HCT116 (cell line): Measurements from ENCODE around the gene TTC23. TPM values are rescaled to one million over a fixed set of nuclear protein-coding genes. Genes with fewer than 3 reads are reported as not detected.

ENCODE experiments used
- ATAC-seq: fragments of 200-7000 bp; cut with Tn5 transposase; 2 replicates; pipeline ENCODE4 v1.9.1; 2020; ENCODE audit warnings: mild to moderate bottlenecking, moderate library complexity
- BruUV-seq: library from RNA; stranded (reverse); fragments of 400-500 nt; replicated peaks from 2 replicates; lab custom pipeline; 2021; lab: Mats Ljungman, UMichigan
- CTCF ChIA-PET: fragments of 300-600 bp; sonication (Branson Sonifier 250); formaldehyde crosslinking; loops from one replicate; lab custom pipeline; 2021; ENCODE audit warnings: antibody characterized with exemption; lab: Charles Lee
- POLR2A ChIA-PET: fragments of 300-600, 350-600 bp; sonication (Branson Sonifier 250); formaldehyde crosslinking; loops from one replicate; lab custom pipeline; 2021; ENCODE audit warnings: antibody characterized with exemption; lab: Charles Lee
- RAD21 ChIA-PET, 2 experiments: fragments of 300-600 bp; sonication (Branson Sonifier 250); formaldehyde crosslinking; loops; one replicate each; lab custom pipeline; 2023; ENCODE audit warnings: low total read pairs in 2 of 2; ENCODE audit not compliant: uncharacterized antibody in 2 of 2, unreplicated experiment in 2 of 2, low non-redundant PET in 1 of 2; lab: Charles Lee
- DNase-seq: peaks from one replicate; pipeline ENCODE4 v3.0.0-alpha.2; 2010; ENCODE audit warnings: low read depth, low spot score
- H2AFZ ChIP-seq: fragments of 200-600 bp; shearing (Covaris generic), sonication (generic); 2 replicates; pipeline ENCODE4 v1.6.1; 2017; ENCODE audit warnings: low read depth, mixed run types, mixed read lengths, antibody characterized with exemption, low read length; ENCODE audit not compliant: poor library complexity, severe bottlenecking
- H3K27ac ChIP-seq: 2 replicates; pipeline ENCODE4 v1.5.1; 2012; ENCODE audit warnings: low read depth, low read length
- H3K27me3 ChIP-seq: fragments of 200-600 bp; sonication (generic); 2 replicates; pipeline ENCODE4 v1.6.1; 2016; ENCODE audit warnings: mixed run types, low read length, mixed read lengths; ENCODE audit not compliant: insufficient read depth
- H3K36me3 ChIP-seq, 2 experiments: fragments of 200-500 bp in 1 of 2; fragments of 200-600 bp in 1 of 2; sonication (Bioruptor generic) in 1 of 2; sonication (generic) in 1 of 2; 2 replicates each; pipeline versions ENCODE4 v1.5.1 to v1.6.1; 2014 to 2016; ENCODE audit warnings: low read length in 2 of 2, inconsistent platforms in 1 of 2, mixed read lengths in 1 of 2, mixed run types in 1 of 2; ENCODE audit not compliant: insufficient read depth in 2 of 2, control insufficient read depth in 1 of 2
- H3K4me1 ChIP-seq, 2 experiments: fragments of 200-600 bp in 1 of 2; sonication (generic) in 1 of 2; 2 replicates each; pipeline versions ENCODE4 v1.5.1 to v1.6.1; 2012 to 2017; ENCODE audit warnings: low read length in 2 of 2, inconsistent platforms in 1 of 2, mild to moderate bottlenecking in 1 of 2, mixed read lengths in 1 of 2, mixed run types in 1 of 2, moderate library complexity in 1 of 2; ENCODE audit not compliant: insufficient read depth in 2 of 2, control insufficient read depth in 1 of 2
- H3K4me2 ChIP-seq: fragments of 200-600 bp; sonication (generic); 2 replicates; pipeline ENCODE4 v1.6.1; 2017; ENCODE audit warnings: mixed run types, low read length, mixed read lengths
- H3K4me3 ChIP-seq, 2 experiments: fragments of 200-600 bp in 1 of 2; sonication (generic) in 1 of 2; replicated peaks in 1 of 2; 2 replicates each; pipeline ENCODE4 v1.5.1; 2011 to 2016; ENCODE audit warnings: low read length in 2 of 2, control low read depth in 1 of 2, low read depth in 1 of 2, mild to moderate bottlenecking in 1 of 2, mixed read lengths in 1 of 2, mixed run types in 1 of 2
- H3K79me2 ChIP-seq: fragments of 200-600 bp; sonication (generic); 2 replicates; pipeline ENCODE4 v1.6.1; 2017; ENCODE audit warnings: mild to moderate bottlenecking, mixed run types, low read length, moderate library complexity, mixed read lengths; ENCODE audit not compliant: insufficient read depth
- H3K9ac ChIP-seq: fragments of 200-600 bp; sonication (generic); 2 replicates; pipeline ENCODE4 v1.6.1; 2016; ENCODE audit warnings: low read length, mixed read lengths
- H3K9me2 ChIP-seq: fragments of 200-600 bp; sonication (generic), shearing (Covaris generic); 2 replicates; pipeline ENCODE4 v1.6.1; 2017; ENCODE audit warnings: mixed run types, mild to moderate bottlenecking, moderate library complexity; ENCODE audit not compliant: insufficient read depth
- H3K9me3 ChIP-seq, 2 experiments: fragments of 200-500 bp in 1 of 2; fragments of 200-600 bp in 1 of 2; sonication (Bioruptor generic) in 1 of 2; sonication (generic) in 1 of 2; 2 replicates each; pipeline ENCODE4 v1.6.1; 2014 to 2017; ENCODE audit warnings: low read length in 2 of 2, mixed read lengths in 2 of 2, inconsistent platforms in 1 of 2, low read depth in 1 of 2, mild to moderate bottlenecking in 1 of 2, mixed run types in 1 of 2, moderate library complexity in 1 of 2; ENCODE audit not compliant: control insufficient read depth in 1 of 2, insufficient read depth in 1 of 2
- H4K20me1 ChIP-seq: fragments of 200-600 bp; sonication (generic), shearing (Covaris generic); 2 replicates; pipeline ENCODE4 v1.6.1; 2017; ENCODE audit warnings: mixed run types, mild to moderate bottlenecking, moderate library complexity; ENCODE audit not compliant: insufficient read depth
- CBX3 ChIP-seq: IDR thresholded peaks from 2 replicates; pipeline ENCODE4 v1.6.1; 2012; ENCODE audit warnings: low read depth
- CEBPB ChIP-seq: IDR thresholded peaks from 2 replicates; pipeline ENCODE4 v1.6.1; 2012; ENCODE audit warnings: low read depth
- CTCF ChIP-seq, 3 experiments: fragments of 200-600 bp in 1 of 3; sonication (generic) in 1 of 3; IDR thresholded peaks in 2 of 3; conservative IDR thresholded peaks in 1 of 3; 2 replicates each; pipeline ENCODE4 v1.5.1; 2012 to 2017; ENCODE audit warnings: low read depth in 2 of 3, low read length in 2 of 3, antibody characterized with exemption in 1 of 3, borderline replicate concordance in 1 of 3, control low read depth in 1 of 3, mild to moderate bottlenecking in 1 of 3, mixed read lengths in 1 of 3, mixed run types in 1 of 3, moderate library complexity in 1 of 3; ENCODE audit not compliant: insufficient read depth in 1 of 3
- ELF1 ChIP-seq: IDR thresholded peaks from 2 replicates; pipeline ENCODE4 v1.6.1; 2012; ENCODE audit warnings: low read depth, borderline replicate concordance
- EZH2 ChIP-seq: fragments of 200-600 bp; sonication (generic); IDR thresholded peaks from 2 replicates; pipeline ENCODE4 v1.6.1; 2017; ENCODE audit warnings: antibody characterized with exemption, mixed run types
- JUND ChIP-seq: IDR thresholded peaks from 2 replicates; pipeline ENCODE4 v1.6.1; 2012
- POLR2AphosphoS5 ChIP-seq: IDR thresholded peaks from 2 replicates; pipeline ENCODE4 v1.6.1; 2011; ENCODE audit warnings: mild to moderate bottlenecking, low read depth, low read length, moderate library complexity
- RAD21 ChIP-seq: IDR thresholded peaks from 2 replicates; pipeline ENCODE4 v1.6.1; 2012; ENCODE audit warnings: low read depth, mild to moderate bottlenecking
- SIN3A ChIP-seq: IDR thresholded peaks from 2 replicates; pipeline ENCODE4 v1.6.1; 2012; ENCODE audit warnings: low read depth
- SP1 ChIP-seq: IDR thresholded peaks from 2 replicates; pipeline ENCODE4 v1.6.1; 2012; ENCODE audit warnings: low read depth
- TCF7L2 ChIP-seq: IDR thresholded peaks from 2 replicates; pipeline ENCODE4 v1.7.0; 2011; ENCODE audit warnings: borderline replicate concordance, inconsistent platforms; ENCODE audit not compliant: insufficient read depth, insufficient read length; ENCODE audit errors: extremely low read depth
- ZBTB33 ChIP-seq: IDR thresholded peaks from 2 replicates; pipeline ENCODE4 v1.6.1; 2011; ENCODE audit warnings: mild to moderate bottlenecking, low read length, moderate library complexity; ENCODE audit not compliant: insufficient replicate concordance; ENCODE audit errors: extremely low read depth
- ZNF274 ChIP-seq: fragments of 200-500 bp; sonication (Bioruptor generic); IDR thresholded peaks from 2 replicates; pipeline ENCODE4 v1.6.1; 2014; ENCODE audit warnings: mild to moderate bottlenecking, low read depth, low read length, inconsistent platforms
- intact Hi-C: fragments of 100-400 bp; cut with micrococcal nuclease; formaldehyde crosslinking; loops from 2 replicates; pipeline ENCODE4 v1.10.0; 2022
- total RNA-seq: library from RNA; stranded (reverse); gene quantifications from one replicate; pipeline ENCODE4 v1.2.1, GENCODE V29; 2021; ENCODE audit not compliant: unreplicated experiment
- TF ChIP-seq, protein P1 (sequence below): IDR thresholded peaks from 2 replicates; pipeline ENCODE4 v1.6.1; 2012; ENCODE audit warnings: low read depth
- TF ChIP-seq, protein P2 (sequence below): IDR thresholded peaks from 2 replicates; pipeline ENCODE4 v1.6.1; 2012

Gene TTC23
- total RNA-seq, 1 experiment from 2014 or later, result 10.2 TPM

- no peaks in the 10 kb centered on the region for H3K79me2 ChIP-seq
- no peaks in the 10 kb centered on the region for H3K36me3 ChIP-seq
- peaks cover 0 to 12% of the 10 kb centered on the region in 2 experiments; a peak in 3 of 4 replicates for H3K4me1 ChIP-seq
- RAD21 ChIA-PET, result no interaction called here
- DNase-seq, result no peak
- intact Hi-C loops, result no loop called here
- no peak overlapping the region for H2AFZ ChIP-seq
- H3K4me2 ChIP-seq, result no peak overlapping the region
- TF ChIP-seq CBX3 (no peak), CEBPB (no peak), CTCF (IDR thresholded peaks at IDR 0.05 in 2 of 3, conservative IDR thresholded peaks at IDR 0.05 in 1 of 3; ENCODE audit: borderline replicate concordance in 1 of 3, insufficient read depth in 1 of 3, low read depth in 2 of 3, low read length in 2 of 3) (no peak), RAD21 (no peak), JUND (no peak), ZNF274 (no peak), ZBTB33 (no peak), TCF7L2 (no peak), SIN3A (no peak), SP1 (no peak), EZH2 (no peak), POLR2AphosphoS5 (no peak), ELF1 (no peak)
- TF ChIP-seq, protein P1, sequence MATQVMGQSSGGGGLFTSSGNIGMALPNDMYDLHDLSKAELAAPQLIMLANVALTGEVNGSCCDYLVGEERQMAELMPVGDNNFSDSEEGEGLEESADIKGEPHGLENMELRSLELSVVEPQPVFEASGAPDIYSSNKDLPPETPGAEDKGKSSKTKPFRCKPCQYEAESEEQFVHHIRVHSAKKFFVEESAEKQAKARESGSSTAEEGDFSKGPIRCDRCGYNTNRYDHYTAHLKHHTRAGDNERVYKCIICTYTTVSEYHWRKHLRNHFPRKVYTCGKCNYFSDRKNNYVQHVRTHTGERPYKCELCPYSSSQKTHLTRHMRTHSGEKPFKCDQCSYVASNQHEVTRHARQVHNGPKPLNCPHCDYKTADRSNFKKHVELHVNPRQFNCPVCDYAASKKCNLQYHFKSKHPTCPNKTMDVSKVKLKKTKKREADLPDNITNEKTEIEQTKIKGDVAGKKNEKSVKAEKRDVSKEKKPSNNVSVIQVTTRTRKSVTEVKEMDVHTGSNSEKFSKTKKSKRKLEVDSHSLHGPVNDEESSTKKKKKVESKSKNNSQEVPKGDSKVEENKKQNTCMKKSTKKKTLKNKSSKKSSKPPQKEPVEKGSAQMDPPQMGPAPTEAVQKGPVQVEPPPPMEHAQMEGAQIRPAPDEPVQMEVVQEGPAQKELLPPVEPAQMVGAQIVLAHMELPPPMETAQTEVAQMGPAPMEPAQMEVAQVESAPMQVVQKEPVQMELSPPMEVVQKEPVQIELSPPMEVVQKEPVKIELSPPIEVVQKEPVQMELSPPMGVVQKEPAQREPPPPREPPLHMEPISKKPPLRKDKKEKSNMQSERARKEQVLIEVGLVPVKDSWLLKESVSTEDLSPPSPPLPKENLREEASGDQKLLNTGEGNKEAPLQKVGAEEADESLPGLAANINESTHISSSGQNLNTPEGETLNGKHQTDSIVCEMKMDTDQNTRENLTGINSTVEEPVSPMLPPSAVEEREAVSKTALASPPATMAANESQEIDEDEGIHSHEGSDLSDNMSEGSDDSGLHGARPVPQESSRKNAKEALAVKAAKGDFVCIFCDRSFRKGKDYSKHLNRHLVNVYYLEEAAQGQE, result no peak
- TF ChIP-seq, protein P2, sequence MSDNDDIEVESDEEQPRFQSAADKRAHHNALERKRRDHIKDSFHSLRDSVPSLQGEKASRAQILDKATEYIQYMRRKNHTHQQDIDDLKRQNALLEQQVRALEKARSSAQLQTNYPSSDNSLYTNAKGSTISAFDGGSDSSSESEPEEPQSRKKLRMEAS, result no peak
- TF ChIP-seq, all 23 proteins: peak for 0
- no peak overlapping the region for H3K4me3 ChIP-seq
- POLR2A ChIA-PET, result no interaction called here
- no peak overlapping the region for H3K27ac ChIP-seq
- no peak overlapping the region for H3K9ac ChIP-seq
- H4K20me1 ChIP-seq, result no peaks in the 10 kb centered on the region
- no peaks in the 10 kb centered on the region for H3K9me2 ChIP-seq
- BruUV-seq, result no TSS peak
- CTCF ChIA-PET, result no interaction called here
- no peaks in the 10 kb centered on the region for H3K27me3 ChIP-seq
- H3K9me3 ChIP-seq, result no peaks in the 10 kb centered on the region
- ATAC-seq, result no peak
Measured at GRCh38 chr15:99135194-99135593, 114.2 kb downstream of the TTC23 start.
